Uterus (tissue), 4 donors: ENCODE results near the gene GADD45B. TPM values are rescaled to one million over a fixed set of nuclear protein-coding genes. Genes with fewer than 3 reads are reported as not detected.

Source experiments
- DNase-seq, 2 donors: peaks; one replicate each; pipeline ENCODE4 v3.0.0-alpha.2; 2019 to 2020
- H3K27ac ChIP-seq, 2 donors: fragments of 200-600 bp; sonication (generic); 1 replicate in 1 of 2; 2 replicates in 1 of 2; pipeline ENCODE4 v1.5.1; 2016 to 2018
- H3K27me3 ChIP-seq, 2 donors: fragments of 200-600 bp; sonication (generic); one replicate each; pipeline ENCODE4 v1.5.1; 2018 to 2019; ENCODE audit warnings: control low read depth in 1 of 2
- H3K36me3 ChIP-seq, 2 donors: fragments of 200-600 bp; sonication (generic); one replicate each; pipeline ENCODE4 v1.5.1; 2019; ENCODE audit warnings: control low read depth in 1 of 2
- H3K4me1 ChIP-seq, 2 donors: fragments of 200-600 bp; sonication (generic); one replicate each; pipeline ENCODE4 v1.5.1; 2018 to 2019; ENCODE audit warnings: control low read depth in 1 of 2
- H3K4me3 ChIP-seq, 2 donors: fragments of 200-600 bp; sonication (generic); 1 replicate in 1 of 2; 2 replicates in 1 of 2; pipeline ENCODE4 v1.5.1; 2018 to 2019; ENCODE audit warnings: mild to moderate bottlenecking in 1 of 2
- H3K9me3 ChIP-seq, 2 donors: fragments of 200-600 bp; sonication (generic); one replicate each; pipeline ENCODE4 v1.5.1; 2019; ENCODE audit warnings: control low read depth in 1 of 2
- POLR2A ChIP-seq, 2 donors: fragments of 450-650 bp; IDR thresholded peaks; one replicate each; pipeline ENCODE4 v1.6.1; 2016; ENCODE audit warnings: antibody characterized with exemption in 2 of 2, mild to moderate bottlenecking in 1 of 2, moderate library complexity in 1 of 2
- intact Hi-C: fragments of 100-400 bp; cut with DNase I; formaldehyde crosslinking; loops from one replicate; pipeline ENCODE4 v1.15.1; 2023; ENCODE audit warnings: low total_unique reads
- total RNA-seq, 4 donors: library from RNA; depleted of rRNA in 3 of 4; stranded (reverse); fragments of >200 nt in 3 of 4; gene quantifications; one replicate each; pipeline versions ENCODE4 v1.1.0 to v1.2.4, GENCODE V29; 2014 to 2023
- TF ChIP-seq, protein P1 (sequence below), 4 experiments: fragments of 200-600 bp in 2 of 4; fragments of 450-650 bp in 2 of 4; sonication (generic) in 2 of 4; IDR thresholded peaks; one replicate each; pipeline ENCODE4 v1.5.1; 2016 to 2019; ENCODE audit warnings: antibody characterized with exemption in 4 of 4, mild to moderate bottlenecking in 2 of 4, moderate library complexity in 1 of 4
- donor health status: DM: yes; HTN: yes; CAD: no.

GADD45B gene
- total RNA-seq, 4 donors from 2014 or later, result 17.6 to 68.2 (median 38.0) TPM

DNA sequence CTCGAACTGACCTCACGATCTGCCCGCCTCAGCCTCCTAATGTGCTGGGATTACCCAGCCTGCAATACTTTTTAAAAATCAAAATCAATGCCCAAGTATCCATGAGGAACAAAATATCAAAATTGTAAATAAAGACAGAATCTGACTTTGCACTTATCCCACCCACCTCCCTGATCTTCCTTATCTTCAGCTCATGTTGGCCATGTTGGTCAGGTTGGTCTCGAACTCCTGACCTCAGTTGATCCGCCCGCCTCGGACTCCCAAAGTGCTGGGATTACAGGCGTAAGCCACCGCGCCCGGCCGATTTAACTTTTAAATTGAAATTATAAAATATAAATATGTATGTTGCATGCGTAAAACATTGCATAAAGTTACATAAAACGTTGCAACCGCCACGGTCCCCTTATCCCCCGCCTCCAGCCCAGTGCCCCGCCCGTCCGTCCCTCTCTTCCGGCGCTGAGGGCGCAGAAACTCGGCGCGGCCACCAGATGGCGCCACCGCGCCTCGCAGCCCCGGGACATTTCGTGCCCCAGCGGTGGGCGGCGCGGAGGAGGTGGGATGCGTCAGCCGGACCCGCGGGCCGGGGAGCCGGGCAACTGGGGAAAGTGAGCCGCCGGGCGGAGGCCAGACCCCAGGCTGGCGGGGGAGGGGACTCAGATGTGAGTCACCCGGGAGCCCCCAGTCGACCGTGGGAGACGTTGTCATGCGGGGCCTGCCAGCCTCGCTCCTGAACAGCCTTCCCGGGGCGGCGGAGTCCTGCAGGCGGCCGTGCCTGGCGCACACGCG is 1.5 kb upstream of the GADD45B start:
- Histone ChIP-seq H3K27ac (peak overlapping the region; percentile 84 to 89), H3K4me1 (peaks cover 0 to 16% of the 10 kb centered on the region in 2 donors), H3K4me3 (peak overlapping the region; percentile 64 to 70), H3K9me3 (no peaks in the 10 kb centered on the region), H3K36me3 (no peaks in the 10 kb centered on the region), H3K27me3 (no peaks in the 10 kb centered on the region)
- TF ChIP-seq, protein P1, sequence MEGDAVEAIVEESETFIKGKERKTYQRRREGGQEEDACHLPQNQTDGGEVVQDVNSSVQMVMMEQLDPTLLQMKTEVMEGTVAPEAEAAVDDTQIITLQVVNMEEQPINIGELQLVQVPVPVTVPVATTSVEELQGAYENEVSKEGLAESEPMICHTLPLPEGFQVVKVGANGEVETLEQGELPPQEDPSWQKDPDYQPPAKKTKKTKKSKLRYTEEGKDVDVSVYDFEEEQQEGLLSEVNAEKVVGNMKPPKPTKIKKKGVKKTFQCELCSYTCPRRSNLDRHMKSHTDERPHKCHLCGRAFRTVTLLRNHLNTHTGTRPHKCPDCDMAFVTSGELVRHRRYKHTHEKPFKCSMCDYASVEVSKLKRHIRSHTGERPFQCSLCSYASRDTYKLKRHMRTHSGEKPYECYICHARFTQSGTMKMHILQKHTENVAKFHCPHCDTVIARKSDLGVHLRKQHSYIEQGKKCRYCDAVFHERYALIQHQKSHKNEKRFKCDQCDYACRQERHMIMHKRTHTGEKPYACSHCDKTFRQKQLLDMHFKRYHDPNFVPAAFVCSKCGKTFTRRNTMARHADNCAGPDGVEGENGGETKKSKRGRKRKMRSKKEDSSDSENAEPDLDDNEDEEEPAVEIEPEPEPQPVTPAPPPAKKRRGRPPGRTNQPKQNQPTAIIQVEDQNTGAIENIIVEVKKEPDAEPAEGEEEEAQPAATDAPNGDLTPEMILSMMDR (IDR thresholded peaks at IDR 0.05), result peak; percentile 98 to 100 (median 99)
- peak in 1 of 2 donors; percentile 42 for TF ChIP-seq POLR2A (IDR thresholded peaks at IDR 0.05)
- DNase-seq, result peak; percentile 84 to 90
- intact Hi-C loops, result loop anchor here (5.0 to 10.0 kb wide), 2 partner anchors 68 to 100 kb away; no protein-coding TSS in a partner anchor

DNA sequence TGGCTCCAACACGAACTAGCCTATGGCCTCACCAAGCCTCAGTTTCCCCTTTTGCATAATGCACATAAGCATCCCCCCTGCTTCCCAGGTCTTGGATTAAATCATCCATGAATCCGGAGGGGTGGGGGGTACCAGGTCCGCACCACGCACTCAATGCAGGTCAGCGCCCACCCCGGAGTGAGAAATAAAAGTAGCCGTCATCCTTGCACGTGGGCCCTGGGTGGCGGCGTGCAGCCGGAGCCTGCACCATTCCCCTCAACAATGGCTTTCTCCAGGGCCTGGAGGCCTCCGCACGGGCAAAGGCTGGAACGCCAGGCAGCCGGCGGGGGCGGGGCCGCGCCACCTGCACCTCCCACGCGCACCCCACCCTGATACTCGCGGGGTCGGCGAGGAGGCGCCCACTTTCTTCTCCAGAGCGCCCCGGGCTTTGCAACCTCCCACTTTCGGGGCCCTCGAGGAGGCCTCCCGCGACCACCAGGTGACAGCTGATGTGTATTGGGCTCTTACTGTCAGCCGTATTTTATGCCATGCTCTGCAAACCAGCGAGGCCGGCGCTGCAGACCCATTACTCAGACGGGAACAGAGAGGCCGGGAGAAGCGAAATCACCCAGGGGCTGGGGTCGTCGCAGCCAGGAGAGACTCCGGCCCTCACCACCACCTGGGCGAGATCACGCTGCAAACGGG is 767 bp upstream of the GADD45B start:
- TF ChIP-seq, protein P1 (IDR thresholded peaks at IDR 0.05), result no peak
- no peak for TF ChIP-seq POLR2A (IDR thresholded peaks at IDR 0.05)
- no peaks in the 10 kb centered on the region for H3K9me3 ChIP-seq
- peak overlapping the region; percentile 64 to 70 for H3K4me3 ChIP-seq
- H3K4me1 ChIP-seq, result peaks cover 0 to 16% of the 10 kb centered on the region in 2 donors
- DNase-seq, result peak; percentile 63
- no peaks in the 10 kb centered on the region for H3K27me3 ChIP-seq
- intact Hi-C loops, result loop anchor here (5.0 to 10.0 kb wide), 2 partner anchors 67 to 100 kb away; no protein-coding TSS in a partner anchor
- peak overlapping the region; percentile 84 to 89 for H3K27ac ChIP-seq
- no peaks in the 10 kb centered on the region for H3K36me3 ChIP-seq

DNA sequence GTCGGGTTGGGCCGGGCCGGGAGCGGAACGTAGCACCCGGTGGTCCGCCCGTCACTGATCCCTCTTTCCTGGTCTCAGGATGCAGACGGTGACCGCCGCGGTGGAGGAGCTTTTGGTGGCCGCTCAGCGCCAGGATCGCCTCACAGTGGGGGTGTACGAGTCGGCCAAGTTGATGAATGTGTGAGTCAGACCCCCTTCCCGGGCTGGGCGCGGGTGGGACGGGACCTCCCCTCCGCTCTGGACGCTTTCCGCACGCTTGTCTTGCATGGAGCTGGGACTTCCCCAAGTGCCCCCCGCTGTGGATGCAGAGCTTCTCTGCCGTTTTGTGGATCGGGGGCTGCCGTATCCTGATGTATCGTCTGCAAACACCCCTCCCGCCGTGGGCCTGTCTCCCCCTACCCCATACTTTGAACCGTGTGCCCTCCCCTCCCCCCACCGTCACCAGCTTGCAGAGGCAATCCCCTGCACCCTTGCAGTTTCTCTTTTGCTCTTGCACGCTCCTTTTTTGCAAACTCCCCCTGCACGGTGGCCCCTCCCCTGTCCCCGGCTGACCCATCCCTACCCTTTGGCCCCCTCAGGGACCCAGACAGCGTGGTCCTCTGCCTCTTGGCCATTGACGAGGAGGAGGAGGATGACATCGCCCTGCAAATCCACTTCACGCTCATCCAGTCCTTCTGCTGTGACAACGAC is 669 bp downstream of the GADD45B start:
- no peaks in the 10 kb centered on the region for H3K9me3 ChIP-seq
- no peaks in the 10 kb centered on the region for H3K36me3 ChIP-seq
- H3K4me3 ChIP-seq, result peak overlapping the region; percentile 64 to 70
- TF ChIP-seq, protein P1 (IDR thresholded peaks at IDR 0.05), result no peak
- TF ChIP-seq POLR2A (IDR thresholded peaks at IDR 0.05), result no peak
- peaks cover 0 to 16% of the 10 kb centered on the region in 2 donors for H3K4me1 ChIP-seq
- intact Hi-C loops, result loop anchor here (5.0 to 10.0 kb wide), 2 partner anchors 66 to 98 kb away; no protein-coding TSS in a partner anchor
- H3K27ac ChIP-seq, result peak overlapping the region; percentile 84 to 89
- peak; percentile 50 to 55 for DNase-seq
- no peaks in the 10 kb centered on the region for H3K27me3 ChIP-seq

DNA sequence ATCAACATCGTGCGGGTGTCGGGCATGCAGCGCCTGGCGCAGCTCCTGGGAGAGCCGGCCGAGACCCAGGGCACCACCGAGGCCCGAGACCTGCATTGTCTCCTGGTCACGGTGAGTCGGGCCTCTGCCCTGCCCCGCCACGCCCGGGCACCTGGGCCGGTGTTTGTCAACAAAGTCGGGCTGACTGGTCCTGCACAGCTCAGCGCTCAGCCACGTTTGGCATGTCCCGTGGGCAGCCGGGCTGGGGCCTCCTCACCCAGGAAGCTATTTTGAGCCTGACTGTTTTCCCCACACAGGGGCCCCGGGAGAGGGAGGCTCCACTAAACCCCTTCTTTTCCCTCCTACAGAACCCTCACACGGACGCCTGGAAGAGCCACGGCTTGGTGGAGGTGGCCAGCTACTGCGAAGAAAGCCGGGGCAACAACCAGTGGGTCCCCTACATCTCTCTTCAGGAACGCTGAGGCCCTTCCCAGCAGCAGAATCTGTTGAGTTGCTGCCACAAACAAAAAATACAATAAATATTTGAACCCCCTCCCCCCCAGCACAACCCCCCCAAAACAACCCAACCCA is 1.3 kb downstream of the GADD45B start:
- intact Hi-C loops, result loop anchor here (5.0 to 10.0 kb wide), 2 partner anchors 65 to 98 kb away; no protein-coding TSS in a partner anchor
- Histone ChIP-seq H3K9me3 (no peaks in the 10 kb centered on the region), H3K27me3 (no peaks in the 10 kb centered on the region), H3K36me3 (no peaks in the 10 kb centered on the region), H3K4me1 (peaks cover 0 to 16% of the 10 kb centered on the region in 2 donors), H3K4me3 (peak overlapping the region; percentile 64 to 70), H3K27ac (peak overlapping the region; percentile 84 to 89)
- no peak for TF ChIP-seq POLR2A (IDR thresholded peaks at IDR 0.05)
- DNase-seq, result peak; percentile 39 to 45

DNA sequence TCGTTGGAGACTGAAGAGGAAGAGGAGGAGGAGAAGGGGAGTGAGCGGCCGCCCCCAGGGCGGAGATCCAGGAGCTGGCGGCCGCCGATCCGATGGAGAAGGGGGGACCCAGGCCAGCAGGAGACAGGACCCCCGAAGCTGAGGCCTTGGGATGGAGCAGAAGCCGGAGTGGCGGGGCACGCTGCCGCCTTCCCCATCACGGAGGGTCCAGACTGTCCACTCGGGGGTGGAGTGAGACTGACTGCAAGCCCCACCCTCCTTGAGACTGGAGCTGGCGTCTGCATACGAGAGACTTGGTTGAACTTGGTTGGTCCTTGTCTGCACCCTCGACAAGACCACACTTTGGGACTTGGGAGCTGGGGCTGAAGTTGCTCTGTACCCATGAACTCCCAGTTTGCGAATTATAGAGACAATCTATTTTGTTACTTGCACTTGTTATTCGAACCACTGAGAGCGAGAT is 1.8 kb downstream of the GADD45B start:
- H3K27me3 ChIP-seq, result no peaks in the 10 kb centered on the region
- H3K27ac ChIP-seq, result peak overlapping the region; percentile 84 to 89
- peak; percentile 36 to 40 for DNase-seq
- peaks cover 0 to 16% of the 10 kb centered on the region in 2 donors for H3K4me1 ChIP-seq
- no peaks in the 10 kb centered on the region for H3K9me3 ChIP-seq
- H3K4me3 ChIP-seq, result peak overlapping the region; percentile 64 to 70
- no peaks in the 10 kb centered on the region for H3K36me3 ChIP-seq
- no peak for TF ChIP-seq POLR2A (IDR thresholded peaks at IDR 0.05)
- TF ChIP-seq, protein P1 (IDR thresholded peaks at IDR 0.05), result no peak
- intact Hi-C loops, result loop anchor here (5.0 to 10.0 kb wide), 2 partner anchors 65 to 97 kb away; no protein-coding TSS in a partner anchor
